K562 (cell line): ENCODE measurements around the gene RIN3. TPM values are rescaled to one million over a fixed set of nuclear protein-coding genes. Genes with fewer than 3 reads are reported as not detected.

Experiments used
- ATAC-seq: fragments of 200-7000 bp; cut with Tn5 transposase; 3 replicates; pipeline ENCODE4 v1.9.1; 2020; ENCODE audit warnings: moderate library complexity
- BruUV-seq: library from RNA; stranded (reverse); fragments of 400-500 nt; replicated peaks from 2 replicates; lab custom pipeline; 2021; lab: Mats Ljungman, UMichigan
- CTCF ChIA-PET: fragments of 300-600 bp; formaldehyde crosslinking; extraction: SDS; loops from one replicate; lab custom pipeline; 2021; ENCODE audit warnings: low intra/inter-chr PET ratio; lab: Yijun Ruan, JAX
- POLR2A ChIA-PET: fragments of 300-600, 350-650 bp; sonication (Branson Sonifier 250); formaldehyde crosslinking; extraction: SDS; loops from one replicate; lab custom pipeline; 2021; ENCODE audit warnings: antibody characterized with exemption, inconsistent platforms; lab: Yijun Ruan, JAX
- DNase-seq, 4 experiments: peaks; one replicate each; pipeline versions ENCODE4 v3.0.0 to v3.0.0-alpha.2; 2011 to 2018; ENCODE audit warnings: low spot score in 3 of 4, mixed read lengths in 3 of 4; ENCODE audit errors: extremely low read depth in 1 of 4
- FAIRE-seq: peaks from 2 replicates; lab custom pipeline; 2011; peaks lifted over from hg19 to GRCh38; lab: Jason Lieb, UNC
- H2AFZ ChIP-seq: 2 replicates; pipeline ENCODE4 v1.6.0; 2011; ENCODE audit warnings: low read depth, low read length, control low read depth, inconsistent platforms
- H3K27ac ChIP-seq: fragments of 200-600 bp; 3 replicates; pipeline ENCODE4 v1.8.0; 2011; ENCODE audit warnings: low read depth, mild to moderate bottlenecking, control low read depth, inconsistent platforms, low read length, moderate library complexity, mixed read lengths; ENCODE audit errors: extremely low read depth
- H3K27me3 ChIP-seq, 2 experiments: fragments of 300-600 bp in 1 of 2; 2 replicates in 1 of 2; 3 replicates in 1 of 2; pipeline versions ENCODE4 v1.6.0 to v1.8.0; 2011; ENCODE audit warnings: inconsistent platforms in 2 of 2, low read length in 2 of 2, mild to moderate bottlenecking in 1 of 2, mixed read lengths in 1 of 2, moderate library complexity in 1 of 2; ENCODE audit not compliant: control insufficient read depth in 2 of 2, insufficient read depth in 2 of 2
- H3K36me3 ChIP-seq: fragments of 300-600 bp; 3 replicates; pipeline ENCODE4 v1.8.0; 2011; ENCODE audit warnings: mild to moderate bottlenecking, low read length, inconsistent platforms; ENCODE audit not compliant: control insufficient read depth, insufficient read depth
- H3K4me1 ChIP-seq, 2 experiments: fragments of 200-600 bp in 1 of 2; replicated peaks in 1 of 2; 2 replicates in 1 of 2; 3 replicates in 1 of 2; pipeline versions ENCODE4 v1.5.1 to v1.8.0; 2011; ENCODE audit warnings: inconsistent platforms in 2 of 2, low read length in 2 of 2, mild to moderate bottlenecking in 1 of 2, mixed read lengths in 1 of 2, moderate library complexity in 1 of 2; ENCODE audit not compliant: control insufficient read depth in 2 of 2, insufficient read depth in 2 of 2
- H3K4me2 ChIP-seq: 2 replicates; pipeline ENCODE4 v1.6.1; 2011; ENCODE audit warnings: low read length, control low read depth, inconsistent platforms, mixed read lengths; ENCODE audit not compliant: insufficient read depth
- H3K4me3 ChIP-seq: fragments of 200-600 bp; sonication (generic), shearing (Covaris generic); 2 replicates; pipeline ENCODE4 v1.5.1; 2016; ENCODE audit warnings: control low read depth, inconsistent platforms
- H3K79me2 ChIP-seq: fragments of 200-600 bp; 3 replicates; pipeline ENCODE4 v1.8.0; 2011; ENCODE audit warnings: low read length, inconsistent platforms; ENCODE audit not compliant: control insufficient read depth, insufficient read depth
- H3K9ac ChIP-seq, 2 experiments: 2 replicates each; pipeline versions ENCODE4 v1.6.0 to v1.6.1; 2011; ENCODE audit warnings: low read depth in 2 of 2, low read length in 2 of 2, control low read depth in 1 of 2, inconsistent platforms in 1 of 2, mild to moderate bottlenecking in 1 of 2, mixed read lengths in 1 of 2; ENCODE audit not compliant: insufficient read depth in 1 of 2
- H3K9me1 ChIP-seq: one replicate; pipeline ENCODE4 v1.6.0; 2011; ENCODE audit warnings: inconsistent platforms, mild to moderate bottlenecking, low read length, moderate library complexity; ENCODE audit not compliant: control insufficient read depth, insufficient read depth
- H3K9me3 ChIP-seq: replicated peaks from 2 replicates; pipeline ENCODE4 v1.5.1; 2011; ENCODE audit warnings: low read depth, low read length, inconsistent platforms; ENCODE audit not compliant: control insufficient read depth, insufficient read depth
- H4K20me1 ChIP-seq: replicated peaks from 2 replicates; pipeline ENCODE4 v1.6.1; 2011; ENCODE audit warnings: low read length, inconsistent platforms, mixed read lengths; ENCODE audit not compliant: control insufficient read depth, insufficient read depth
- BCLAF1 ChIP-seq, 2 experiments: fragments of 450-650 bp in 1 of 2; IDR thresholded peaks; 2 replicates each; pipeline ENCODE4 v1.6.1; 2011 to 2017; ENCODE audit warnings: low read depth in 2 of 2, antibody characterized with exemption in 1 of 2, borderline replicate concordance in 1 of 2, low read length in 1 of 2, mild to moderate bottlenecking in 1 of 2, mixed read lengths in 1 of 2; ENCODE audit not compliant: control insufficient read depth in 1 of 2
- CHCHD3 ChIP-seq: fragments of 250-450 bp; sonication (Bioruptor Pico); IDR thresholded peaks from 2 replicates; pipeline ENCODE4 v2.1.2; 2022; ENCODE audit warnings: mild to moderate bottlenecking
- CREBBP ChIP-seq: IDR thresholded peaks from one replicate; pipeline ENCODE4 v1.6.1; 2012; ENCODE audit warnings: low read depth, mild to moderate bottlenecking, control low read depth, inconsistent platforms, low read length
- DEAF1 ChIP-seq: fragments of 450-650 bp; formaldehyde crosslinking; IDR thresholded peaks from 2 replicates; pipeline ENCODE4 v1.4.0; 2020; ENCODE audit warnings: mild to moderate bottlenecking, moderate library complexity
- GATA2 ChIP-seq: sonication (generic); formaldehyde crosslinking; IDR thresholded peaks from 2 replicates; pipeline ENCODE4 v1.4.0; 2020; ENCODE audit warnings: mild to moderate bottlenecking, missing genetic modification reagents
- HNRNPL ChIP-seq: fragments of 200-400 bp; formaldehyde crosslinking; IDR thresholded peaks from 2 replicates; pipeline ENCODE4 v1.6.1; 2017; ENCODE audit warnings: low read depth, mild to moderate bottlenecking, low read length
- HOMEZ ChIP-seq: fragments of 250-450 bp; sonication (Bioruptor Pico); IDR thresholded peaks from 2 replicates; pipeline ENCODE4 v1.4.0; 2020; ENCODE audit warnings: mild to moderate bottlenecking, moderate library complexity
- JUN ChIP-seq, 2 experiments: sonication (generic) in 1 of 2; formaldehyde crosslinking in 1 of 2; IDR thresholded peaks; 2 replicates each; pipeline versions ENCODE4 v1.6.1 to v1.8.0; 2012 to 2022; ENCODE audit warnings: borderline replicate concordance in 2 of 2, mild to moderate bottlenecking in 2 of 2, improper control_type of control experiment in 1 of 2, low read depth in 1 of 2, low read length in 1 of 2, missing genetic modification reagents in 1 of 2
- MAZ ChIP-seq, 2 experiments: fragments of 450-650 bp in 1 of 2; sonication (generic) in 1 of 2; formaldehyde crosslinking; IDR thresholded peaks in 1 of 2; conservative IDR thresholded peaks in 1 of 2; 2 replicates each; pipeline versions ENCODE4 v1.4.0 to v1.5.0; 2020; ENCODE audit warnings: mild to moderate bottlenecking in 1 of 2, missing genetic modification reagents in 1 of 2
- OTX1 ChIP-seq: fragments of 450-650 bp; formaldehyde crosslinking; IDR thresholded peaks from 2 replicates; pipeline ENCODE4 v1.4.0; 2022; ENCODE audit warnings: mild to moderate bottlenecking
- TCF15 ChIP-seq: fragments of 250-450 bp; sonication (Bioruptor Pico); IDR thresholded peaks from 2 replicates; pipeline ENCODE4 v1.8.0; 2022; ENCODE audit warnings: moderate library complexity, mild to moderate bottlenecking, inconsistent platforms
- ZNF395 ChIP-seq: fragments of 200-800 bp; sonication (Bioruptor generic); IDR thresholded peaks from 2 replicates; pipeline ENCODE4 v1.6.1; 2017; ENCODE audit warnings: missing genetic modification characterization, missing compliant biosample characterization
- ZNF77 ChIP-seq: fragments of 250-450 bp; sonication (Bioruptor Pico); IDR thresholded peaks from 2 replicates; pipeline ENCODE4 v1.5.0; 2020
- WGBS: fragments of 100-300 bp; shearing (Covaris generic); methylation state at CpG from one replicate; pipeline ENCODE4 v1.1.6; 2016; ENCODE audit warnings: low coverage, mixed read lengths; ENCODE audit not compliant: insufficient coverage; ENCODE audit errors: missing lambda C conversion rate; 5-methylcytosine and 5-hydroxymethylcytosine counted together
- in situ Hi-C: fragments of 300-500 bp; cut with MboI; formaldehyde crosslinking; loops from 4 replicates; pipeline ENCODE4 v1.15.0; 2018; ENCODE audit warnings: inconsistent platforms, mixed read lengths
- intact Hi-C: fragments of 100-400 bp; cut with micrococcal nuclease; formaldehyde crosslinking; loops from 2 replicates; pipeline ENCODE4 v1.14.2; 2022
- polyA plus RNA-seq, 8 experiments: library from polyadenylated mRNA; depleted of rRNA in 4 of 8; stranded (reverse) in 5 of 8; unstranded in 3 of 8; fragments of >200 nt; fragmentation: Nextera tagmentation in 2 of 8; fragmentation: Illumina TruSeq in 1 of 8; extraction: Ambion mirVana in 2 of 8; extraction: Trizol in 1 of 8; gene quantifications; 2 replicates each; pipeline versions ENCODE4 v1.2.1 to v1.2.3, GENCODE V29; 2011 to 2014; ENCODE audit warnings: inconsistent platforms in 1 of 8, missing spikeins in 1 of 8
- total RNA-seq, 7 experiments: library from RNA; depleted of rRNA in 6 of 7; stranded (reverse); fragments of >200 nt in 6 of 7; fragmentation: Illumina TruSeq in 2 of 7; extraction: Trizol in 2 of 7; gene quantifications; 2 replicates each; pipeline versions ENCODE4 v1.2.1 to v1.2.3, GENCODE V29; 2011 to 2021; ENCODE audit warnings: low replicate concordance in 1 of 7

The RIN3 gene
- total and polyA plus RNA-seq, 9 of the 15 experiments (the other 6 are each of a cell fraction or from before 2014, with no cell fraction given), result 0.01 to 0.49 (median 0.08) TPM; not detected in 5

- no peak for ATAC-seq
- Histone ChIP-seq H4K20me1 (no peaks in the 10 kb centered on the region), H3K4me1 (peaks cover 0 to 8% of the 10 kb centered on the region in 2 experiments; a peak in 2 of 5 replicates), H3K9me3 (no peaks in the 10 kb centered on the region), H3K79me2 (no peaks in the 10 kb centered on the region), H3K4me3 (no peak overlapping the region), H3K4me2 (no peak overlapping the region), H3K36me3 (no peaks in the 10 kb centered on the region), H2AFZ (no peak overlapping the region), H3K9ac (no peak overlapping the region), H3K27ac (no peak overlapping the region), H3K9me1 (no peaks in the 10 kb centered on the region), H3K27me3 (peaks cover 3 to 34% of the 10 kb centered on the region in 2 experiments; a peak in 4 of 5 replicates)
- DNase-seq, result no peak
- intact Hi-C loops (no loop called here), in situ Hi-C loops (no loop called here)
- WGBS, result 5% methylated on average over 6 of the region's 9 CpGs
- FAIRE-seq, result no peak
- POLR2A ChIA-PET, result interaction anchor here (0.6 kb wide), 2 partner anchors 605 to 1938 kb away, joined by 3 read pairs; no protein-coding TSS in a partner anchor
- no TSS peak for BruUV-seq
- CTCF ChIA-PET, result interaction anchor here (0.6 kb wide), 1 partner anchor 23 kb away, joined by 3 read pairs; no protein-coding TSS in a partner anchor
- TF ChIP-seq HOMEZ (CRISPR knock-in tag), result no peak
- no peak for TF ChIP-seq DEAF1 (CRISPR knock-in tag)
- no peak for TF ChIP-seq CREBBP
- no peak for TF ChIP-seq HNRNPL
- TF ChIP-seq ZNF77 (CRISPR knock-in tag), result no peak
- no peak for TF ChIP-seq TCF15 (CRISPR knock-in tag)
- no peak for TF ChIP-seq CHCHD3 (CRISPR knock-in tag)
- no peak for TF ChIP-seq OTX1 (CRISPR knock-in tag)
- TF ChIP-seq GATA2 (CRISPR knock-in tag), result no peak
- no peak for TF ChIP-seq MAZ (CRISPR knock-in tag; conservative IDR thresholded peaks at IDR 0.05 in 1 of 2, IDR thresholded peaks at IDR 0.05 in 1 of 2)
- TF ChIP-seq BCLAF1 (IDR thresholded peaks at IDR 0.05; ENCODE audit: borderline replicate concordance in 1 of 2, control insufficient read depth in 1 of 2, low read depth in 2 of 2, low read length in 1 of 2), result no peak
- TF ChIP-seq ZNF395, result no peak
- TF ChIP-seq JUN (IDR thresholded peaks at IDR 0.05; ENCODE audit: borderline replicate concordance, low read depth, low read length), result no peak
- TF ChIP-seq JUN (CRISPR knock-in tag; IDR thresholded peaks at IDR 0.05; ENCODE audit: borderline replicate concordance), result no peak
Measured at GRCh38 chr14:92512807-92513203, 776 bp upstream of the RIN3 start.
